Left lung (tissue), 10 donors: ENCODE data around the gene IRF2. TPM values are rescaled to one million over a fixed set of nuclear protein-coding genes. Genes with fewer than 3 reads are reported as not detected.

Experiments
- ATAC-seq: fragments of 200-7000 bp; cut with Tn5 transposase; one replicate; pipeline ENCODE4 v1.9.1; 2020; ENCODE audit warnings: moderate library complexity
- DNase-seq, 4 donors: peaks; one replicate each; pipeline ENCODE4 v3.0.0-alpha.2; 2013 to 2020
- H3K27ac ChIP-seq, 2 donors: fragments of 200-600 bp; sonication (generic) in 1 of 2; one replicate each; pipeline versions ENCODE4 v1.5.0 to v1.8.0; 2020 to 2021
- H3K27me3 ChIP-seq, 2 donors: fragments of 200-600 bp; sonication (generic) in 1 of 2; one replicate each; pipeline versions ENCODE4 v1.5.0 to v1.8.0; 2020 to 2021
- H3K36me3 ChIP-seq, 2 donors: fragments of 200-600 bp; sonication (generic) in 1 of 2; one replicate each; pipeline versions ENCODE4 v1.5.0 to v1.8.0; 2020 to 2021
- H3K4me1 ChIP-seq, 2 donors: fragments of 200-600 bp; one replicate each; pipeline ENCODE4 v1.8.0; 2021
- H3K4me3 ChIP-seq, 2 donors: fragments of 200-600 bp; sonication (generic) in 1 of 2; one replicate each; pipeline versions ENCODE4 v1.5.0 to v1.8.0; 2020 to 2021; ENCODE audit warnings: mild to moderate bottlenecking in 1 of 2
- H3K9me3 ChIP-seq, 2 donors: fragments of 200-600 bp; sonication (generic) in 1 of 2; one replicate each; pipeline versions ENCODE4 v1.5.0 to v1.8.0; 2020 to 2021
- intact Hi-C, 2 donors: fragments of 100-400 bp; cut with DNase I; formaldehyde crosslinking; loops; one replicate each; pipeline versions ENCODE4 v1.11.2 to v1.14.2; 2022
- polyA plus RNA-seq, 6 donors: library from polyadenylated mRNA; unstranded; fragments of 120-200 nt; gene quantifications; one replicate each; pipeline ENCODE4 v1.2.1, GENCODE V29; 2013; ENCODE audit not compliant: insufficient read length in 6 of 6
- total RNA-seq, 2 donors: library from RNA; stranded (reverse); fragmentation: NEBNext Ultra II Directional; extraction: Animal tissue kit (Norgen Biotek cat#: 25700); gene quantifications; one replicate each; pipeline ENCODE4 v1.2.1, GENCODE V29; 2021
- TF ChIP-seq, protein P1 (sequence below), 2 donors: fragments of 200-600 bp; sonication (generic) in 1 of 2; IDR thresholded peaks; one replicate each; pipeline versions ENCODE4 v1.5.0 to v1.8.0; 2021; ENCODE audit warnings: antibody characterized with exemption in 2 of 2
- donor health status: DM: no; HTN: yes; CAD: no.
- donor health status: DM: no; HTN: no; CAD: no.

The IRF2 gene
- total and polyA plus RNA-seq, 8 donors: 32.8 to 50.2 (median 47.0) TPM

DNA sequence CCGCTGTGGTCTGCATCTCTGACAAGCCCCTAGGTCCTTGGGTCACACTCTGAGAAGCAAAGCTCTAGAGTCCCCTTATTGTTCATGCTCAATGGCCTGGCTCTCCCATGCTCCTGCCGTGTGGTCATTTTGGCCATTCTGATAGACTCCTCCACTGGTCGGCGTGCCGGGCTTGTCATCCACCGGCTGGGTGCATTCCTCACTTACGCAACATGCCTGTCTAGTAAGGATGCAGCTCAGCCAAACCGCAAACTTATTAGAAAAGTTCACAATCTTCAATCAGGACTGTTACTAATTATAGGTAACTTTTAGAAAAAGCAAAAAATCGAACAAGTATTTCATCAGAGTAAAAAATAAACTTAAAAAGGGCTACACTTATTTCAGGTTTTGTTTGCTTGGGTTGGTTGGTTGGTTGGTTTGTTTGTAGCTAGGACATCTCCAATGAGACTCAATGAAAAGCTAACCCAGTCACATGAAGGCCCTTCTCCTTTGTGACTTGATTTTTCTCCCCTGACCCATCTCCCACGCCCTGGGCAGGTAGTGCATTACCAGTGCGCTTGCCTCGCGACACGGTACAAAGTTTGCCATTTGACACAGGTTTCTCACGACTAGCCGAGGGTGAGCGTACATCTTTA lies 41.0 kb downstream of the IRF2 start:
- H3K27ac ChIP-seq: peak overlapping the region in 1 of 2 donors; percentile 53
- no peaks in the 10 kb centered on the region for H3K9me3 ChIP-seq
- peaks cover 15 to 71% of the 10 kb centered on the region in 2 donors for H3K4me1 ChIP-seq
- TF ChIP-seq, protein P1, sequence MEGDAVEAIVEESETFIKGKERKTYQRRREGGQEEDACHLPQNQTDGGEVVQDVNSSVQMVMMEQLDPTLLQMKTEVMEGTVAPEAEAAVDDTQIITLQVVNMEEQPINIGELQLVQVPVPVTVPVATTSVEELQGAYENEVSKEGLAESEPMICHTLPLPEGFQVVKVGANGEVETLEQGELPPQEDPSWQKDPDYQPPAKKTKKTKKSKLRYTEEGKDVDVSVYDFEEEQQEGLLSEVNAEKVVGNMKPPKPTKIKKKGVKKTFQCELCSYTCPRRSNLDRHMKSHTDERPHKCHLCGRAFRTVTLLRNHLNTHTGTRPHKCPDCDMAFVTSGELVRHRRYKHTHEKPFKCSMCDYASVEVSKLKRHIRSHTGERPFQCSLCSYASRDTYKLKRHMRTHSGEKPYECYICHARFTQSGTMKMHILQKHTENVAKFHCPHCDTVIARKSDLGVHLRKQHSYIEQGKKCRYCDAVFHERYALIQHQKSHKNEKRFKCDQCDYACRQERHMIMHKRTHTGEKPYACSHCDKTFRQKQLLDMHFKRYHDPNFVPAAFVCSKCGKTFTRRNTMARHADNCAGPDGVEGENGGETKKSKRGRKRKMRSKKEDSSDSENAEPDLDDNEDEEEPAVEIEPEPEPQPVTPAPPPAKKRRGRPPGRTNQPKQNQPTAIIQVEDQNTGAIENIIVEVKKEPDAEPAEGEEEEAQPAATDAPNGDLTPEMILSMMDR (IDR thresholded peaks at IDR 0.05): no peak
- no peak overlapping the region for H3K4me3 ChIP-seq
- no peaks in the 10 kb centered on the region for H3K27me3 ChIP-seq
- ATAC-seq: peak; percentile 5
- DNase-seq: peak in 1 of 4 donors; percentile 79
- intact Hi-C loops: no loop called here
- peaks cover 0 to 6% of the 10 kb centered on the region in 2 donors for H3K36me3 ChIP-seq

DNA sequence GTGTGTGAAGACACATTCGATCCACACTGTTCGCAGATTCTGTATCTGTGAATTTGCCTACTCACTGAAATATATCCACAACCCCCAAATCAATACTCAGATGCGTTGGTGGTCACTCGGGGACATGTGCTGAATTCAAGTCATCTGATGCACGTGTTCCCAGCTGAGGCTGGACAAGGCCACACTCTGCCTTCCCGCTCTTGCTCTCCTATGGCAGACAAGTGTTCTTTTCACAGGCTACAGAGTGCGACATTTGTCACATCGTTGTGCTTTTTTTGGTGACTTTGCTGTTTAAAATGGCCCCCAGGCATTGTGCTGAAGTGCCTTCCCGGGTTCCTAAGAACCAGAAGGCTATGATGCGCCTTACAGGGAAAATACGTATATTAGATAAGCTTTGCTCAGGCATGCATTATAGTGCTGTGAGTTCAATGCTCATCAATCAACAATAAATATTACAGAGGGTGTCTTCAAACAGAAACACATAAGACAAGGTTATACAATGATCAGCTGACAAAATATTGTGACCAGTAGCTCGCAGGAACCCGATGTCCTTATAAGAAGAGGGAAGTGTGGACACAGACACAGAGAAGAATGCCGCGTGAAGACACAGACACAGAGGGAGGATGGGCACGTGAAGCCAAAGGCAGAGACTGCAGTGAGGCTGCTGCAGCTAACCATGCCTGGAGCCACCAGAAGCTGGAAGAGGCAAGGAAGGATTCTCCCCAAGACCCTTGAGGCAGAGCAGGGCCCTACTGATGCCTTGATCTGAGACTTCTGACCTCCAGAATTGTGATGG lies 42.0 kb downstream of the IRF2 start:
- Histone ChIP-seq H3K9me3 (no peaks in the 10 kb centered on the region), H3K27ac (peak overlapping the region in 1 of 2 donors; percentile 53), H3K4me1 (peaks cover 4 to 71% of the 10 kb centered on the region in 2 donors), H3K4me3 (no peak overlapping the region), H3K36me3 (peaks cover 0 to 12% of the 10 kb centered on the region in 2 donors), H3K27me3 (no peaks in the 10 kb centered on the region)
- DNase-seq (no peak), ATAC-seq (peak; percentile 34)
- TF ChIP-seq, protein P1 (IDR thresholded peaks at IDR 0.05): no peak
- intact Hi-C loops: no loop called here

GRCh38 chr4:184430163-184430562 lies 44.2 kb downstream of the IRF2 start:
- no peak overlapping the region for H3K27ac ChIP-seq
- no peaks in the 10 kb centered on the region for H3K9me3 ChIP-seq
- H3K4me3 ChIP-seq: no peak overlapping the region
- intact Hi-C loops: no loop called here
- no peaks in the 10 kb centered on the region for H3K27me3 ChIP-seq
- DNase-seq: no peak
- H3K4me1 ChIP-seq: peaks cover 4 to 72% of the 10 kb centered on the region in 2 donors
- TF ChIP-seq, protein P1 (IDR thresholded peaks at IDR 0.05): no peak
- ATAC-seq: no peak
- peaks cover 0 to 33% of the 10 kb centered on the region in 2 donors for H3K36me3 ChIP-seq

DNA sequence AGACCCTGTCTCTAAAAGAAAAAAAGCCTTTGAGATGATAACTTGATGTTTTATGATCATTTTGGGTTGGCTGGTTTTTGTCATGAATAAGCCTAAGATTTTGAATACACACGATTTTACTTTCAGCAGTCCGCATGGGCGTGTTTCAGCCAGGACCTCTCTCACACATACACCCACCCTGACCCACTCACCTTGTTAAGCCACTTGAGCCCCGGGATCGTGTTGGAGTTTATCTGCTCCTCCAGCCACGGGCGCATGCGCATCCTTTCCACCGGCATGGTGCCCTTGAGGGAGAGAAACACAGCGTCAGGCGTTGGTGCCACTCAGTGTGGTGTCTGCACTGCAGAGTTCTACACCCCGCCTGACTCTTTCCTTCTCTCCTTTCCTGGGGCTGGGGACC lies 45.6 kb downstream of the IRF2 start:
- intact Hi-C loops: no loop called here
- Histone ChIP-seq H3K4me1 (peaks cover 4 to 73% of the 10 kb centered on the region in 2 donors), H3K36me3 (peaks cover 0 to 42% of the 10 kb centered on the region in 2 donors)

More for the DNA sequence above, 45.6 kb downstream of the IRF2 start:
- H3K27me3 ChIP-seq: no peaks in the 10 kb centered on the region
- TF ChIP-seq, protein P1 (IDR thresholded peaks at IDR 0.05): no peak
- ATAC-seq: no peak
- no peak overlapping the region for H3K27ac ChIP-seq
- no peaks in the 10 kb centered on the region for H3K9me3 ChIP-seq
- no peak overlapping the region for H3K4me3 ChIP-seq
- DNase-seq: no peak
